ENCODE results near the gene GTF2F1.
A peak's percentile ranks its signal among the peaks of the same experiment; 100 is the strongest.
"Not testable (repeated sequence)": the region's sequence is repeated elsewhere in the genome, so short reads cannot be mapped to it uniquely, and the experiment has no call there.

The GTF2F1 gene

GRCh38 chr19:6359568-6360341 is 33.2 kb downstream of the GTF2F1 start:
- FAIRE-seq (no peak), DNase-seq (ENCODE audit: insufficient read length) (no peak)
- TF ChIP-seq TAF1 (IDR thresholded peaks at IDR 0.05; ENCODE audit: borderline replicate concordance, low read depth, low read length) (no peak), POLR2AphosphoS5 (IDR thresholded peaks at IDR 0.05; ENCODE audit: low read depth, low read length) (no peak), POLR2A (IDR thresholded peaks at IDR 0.05; ENCODE audit: low read depth, low read length) (no peak)

GRCh38 chr19:6358003-6358402 is 35.0 kb downstream of the GTF2F1 start:
- DNase-seq (ENCODE audit: insufficient read length) = no peak
- no peak for FAIRE-seq
- no peak for TF ChIP-seq POLR2A (IDR thresholded peaks at IDR 0.05; ENCODE audit: low read depth, low read length)
- TF ChIP-seq POLR2AphosphoS5 (IDR thresholded peaks at IDR 0.05; ENCODE audit: low read depth, low read length) = no peak
- no peak for TF ChIP-seq TAF1 (IDR thresholded peaks at IDR 0.05; ENCODE audit: borderline replicate concordance, low read depth, low read length)

GRCh38 chr19:6357174-6357573 is 35.8 kb downstream of the GTF2F1 start:
- no peak for FAIRE-seq
- no peak for DNase-seq (ENCODE audit: insufficient read length)
- no peak for TF ChIP-seq POLR2AphosphoS5 (IDR thresholded peaks at IDR 0.05; ENCODE audit: low read depth, low read length)

GRCh38 chr19:6355321-6356040 is 37.5 kb downstream of the GTF2F1 start:
- not testable (repeated sequence) for DNase-seq (ENCODE audit: insufficient read length); FAIRE-seq

- FAIRE-seq (no peak), DNase-seq (ENCODE audit: insufficient read length) (no peak)
- TF ChIP-seq POLR2A (IDR thresholded peaks at IDR 0.05; ENCODE audit: low read depth, low read length) (no peak), POLR2AphosphoS5 (IDR thresholded peaks at IDR 0.05; ENCODE audit: low read depth, low read length) (no peak), TAF1 (IDR thresholded peaks at IDR 0.05; ENCODE audit: borderline replicate concordance, low read depth, low read length) (no peak)
These were observed 38.8 kb downstream of the GTF2F1 start for GRCh38 chr19:6354098-6354674.

GRCh38 chr19:6352381-6353165 is 40.4 kb downstream of the GTF2F1 start:
- FAIRE-seq = no peak
- no peak for TF ChIP-seq TAF1 (IDR thresholded peaks at IDR 0.05; ENCODE audit: borderline replicate concordance, low read depth, low read length)
- TF ChIP-seq POLR2A (IDR thresholded peaks at IDR 0.05; ENCODE audit: low read depth, low read length) = no peak
- no peak for TF ChIP-seq POLR2AphosphoS5 (IDR thresholded peaks at IDR 0.05; ENCODE audit: low read depth, low read length)
- DNase-seq (ENCODE audit: insufficient read length) = no peak

- DNase-seq (ENCODE audit: insufficient read length) = no peak
- FAIRE-seq = no peak
These were observed 42.3 kb downstream of the GTF2F1 start for GRCh38 chr19:6350688-6351087.

GRCh38 chr19:6349271-6349670 is 43.7 kb downstream of the GTF2F1 start:
- DNase-seq (ENCODE audit: insufficient read length); FAIRE-seq: not testable (repeated sequence)

More at GRCh38 chr19:6350688-6351087, 42.3 kb downstream of the GTF2F1 start:
- TF ChIP-seq POLR2AphosphoS5 (IDR thresholded peaks at IDR 0.05; ENCODE audit: low read depth, low read length) (no peak), POLR2A (IDR thresholded peaks at IDR 0.05; ENCODE audit: low read depth, low read length) (no peak), TAF1 (IDR thresholded peaks at IDR 0.05; ENCODE audit: borderline replicate concordance, low read depth, low read length) (no peak)

- TF ChIP-seq TAF1 (IDR thresholded peaks at IDR 0.05; ENCODE audit: borderline replicate concordance, low read depth, low read length) (no peak), POLR2AphosphoS5 (IDR thresholded peaks at IDR 0.05; ENCODE audit: low read depth, low read length) (no peak), POLR2A (IDR thresholded peaks at IDR 0.05; ENCODE audit: low read depth, low read length) (no peak)
- FAIRE-seq = no peak
- DNase-seq (ENCODE audit: insufficient read length) = no peak
These were observed 49.5 kb downstream of the GTF2F1 start for GRCh38 chr19:6343462-6343861.

- peak; percentile 58 for FAIRE-seq
- TF ChIP-seq POLR2AphosphoS5 (IDR thresholded peaks at IDR 0.05; ENCODE audit: low read depth, low read length) = no peak
- no peak for TF ChIP-seq POLR2A (IDR thresholded peaks at IDR 0.05; ENCODE audit: low read depth, low read length)
- TF ChIP-seq TAF1 (IDR thresholded peaks at IDR 0.05; ENCODE audit: borderline replicate concordance, low read depth, low read length) = no peak
These were observed 52.3 kb downstream of the GTF2F1 start for GRCh38 chr19:6340493-6341201.

More at GRCh38 chr19:6340493-6341201, 52.3 kb downstream of the GTF2F1 start:
- DNase-seq (ENCODE audit: insufficient read length) = no peak
